ENCODE data around the gene GPR68. TPM values are rescaled to one million over a fixed set of nuclear protein-coding genes. Genes with fewer than 3 reads are reported as not detected.

The GPR68 gene
- total RNA-seq, 1 experiment from 2014 or later: 0.28 TPM

DNA sequence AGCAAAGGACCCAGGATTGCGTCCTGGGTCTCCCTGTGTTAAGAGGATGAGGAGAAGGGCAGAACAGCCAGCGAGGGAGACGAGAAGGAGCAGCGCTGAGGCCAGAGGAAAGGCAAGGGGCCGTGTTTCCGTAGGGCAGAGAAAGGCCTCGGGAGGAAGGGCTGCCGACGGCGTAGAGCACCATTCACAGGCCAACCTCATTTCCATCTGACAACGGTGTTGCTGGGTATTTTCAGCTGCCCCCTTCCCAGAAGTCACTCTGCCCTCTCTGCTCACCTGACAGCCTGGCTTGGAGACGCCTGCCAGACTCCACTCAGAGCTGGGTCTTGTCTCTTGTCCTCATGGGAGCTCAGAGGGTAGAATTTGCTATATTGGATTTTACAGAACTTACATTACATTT lies 51.4 kb downstream of the GPR68 start:
- no peak for DNase-seq (ENCODE audit: low read depth, low spot score)
- TF ChIP-seq, protein P1, sequence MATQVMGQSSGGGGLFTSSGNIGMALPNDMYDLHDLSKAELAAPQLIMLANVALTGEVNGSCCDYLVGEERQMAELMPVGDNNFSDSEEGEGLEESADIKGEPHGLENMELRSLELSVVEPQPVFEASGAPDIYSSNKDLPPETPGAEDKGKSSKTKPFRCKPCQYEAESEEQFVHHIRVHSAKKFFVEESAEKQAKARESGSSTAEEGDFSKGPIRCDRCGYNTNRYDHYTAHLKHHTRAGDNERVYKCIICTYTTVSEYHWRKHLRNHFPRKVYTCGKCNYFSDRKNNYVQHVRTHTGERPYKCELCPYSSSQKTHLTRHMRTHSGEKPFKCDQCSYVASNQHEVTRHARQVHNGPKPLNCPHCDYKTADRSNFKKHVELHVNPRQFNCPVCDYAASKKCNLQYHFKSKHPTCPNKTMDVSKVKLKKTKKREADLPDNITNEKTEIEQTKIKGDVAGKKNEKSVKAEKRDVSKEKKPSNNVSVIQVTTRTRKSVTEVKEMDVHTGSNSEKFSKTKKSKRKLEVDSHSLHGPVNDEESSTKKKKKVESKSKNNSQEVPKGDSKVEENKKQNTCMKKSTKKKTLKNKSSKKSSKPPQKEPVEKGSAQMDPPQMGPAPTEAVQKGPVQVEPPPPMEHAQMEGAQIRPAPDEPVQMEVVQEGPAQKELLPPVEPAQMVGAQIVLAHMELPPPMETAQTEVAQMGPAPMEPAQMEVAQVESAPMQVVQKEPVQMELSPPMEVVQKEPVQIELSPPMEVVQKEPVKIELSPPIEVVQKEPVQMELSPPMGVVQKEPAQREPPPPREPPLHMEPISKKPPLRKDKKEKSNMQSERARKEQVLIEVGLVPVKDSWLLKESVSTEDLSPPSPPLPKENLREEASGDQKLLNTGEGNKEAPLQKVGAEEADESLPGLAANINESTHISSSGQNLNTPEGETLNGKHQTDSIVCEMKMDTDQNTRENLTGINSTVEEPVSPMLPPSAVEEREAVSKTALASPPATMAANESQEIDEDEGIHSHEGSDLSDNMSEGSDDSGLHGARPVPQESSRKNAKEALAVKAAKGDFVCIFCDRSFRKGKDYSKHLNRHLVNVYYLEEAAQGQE (IDR thresholded peaks at IDR 0.05; ENCODE audit: insufficient read depth in 1 of 2, low read depth in 2 of 2, low read length in 1 of 2): no peak
- intact Hi-C loops (cut with micrococcal nuclease; ENCODE audit: unreplicated experiment) (no loop called here), in situ Hi-C loops (cut with HindIII; ENCODE audit: low pct_unique_long_range_greater_than_20kb, low sequenced_read_pairs) (no loop called here)
- Histone ChIP-seq H3K4me3 (ENCODE audit: low read depth in 2 of 2, low read length in 2 of 2) (no peak overlapping the region), H3K9me3 (ENCODE audit: control insufficient read depth, insufficient read depth, low read depth, low read length) (no peaks in the 10 kb centered on the region), H3K36me3 (ENCODE audit: control insufficient read depth, insufficient read depth, low read length) (no peaks in the 10 kb centered on the region), H3K4me1 (ENCODE audit: control insufficient read depth, insufficient read depth, low read length) (no peaks in the 10 kb centered on the region), H3K27me3 (ENCODE audit: control insufficient read depth, insufficient read depth, low read length) (no peaks in the 10 kb centered on the region), H3K27ac (ENCODE audit: low read length) (no peak overlapping the region)
- no TSS peak for BruUV-seq (replicated peaks)
- no peak for ATAC-seq
- ChIA-PET POLR2A (interaction anchor here (0.5 kb wide), 1 partner anchor 30 kb away, joined by 4 read pairs; no protein-coding TSS in a partner anchor), CTCF (no interaction called here)

DNA sequence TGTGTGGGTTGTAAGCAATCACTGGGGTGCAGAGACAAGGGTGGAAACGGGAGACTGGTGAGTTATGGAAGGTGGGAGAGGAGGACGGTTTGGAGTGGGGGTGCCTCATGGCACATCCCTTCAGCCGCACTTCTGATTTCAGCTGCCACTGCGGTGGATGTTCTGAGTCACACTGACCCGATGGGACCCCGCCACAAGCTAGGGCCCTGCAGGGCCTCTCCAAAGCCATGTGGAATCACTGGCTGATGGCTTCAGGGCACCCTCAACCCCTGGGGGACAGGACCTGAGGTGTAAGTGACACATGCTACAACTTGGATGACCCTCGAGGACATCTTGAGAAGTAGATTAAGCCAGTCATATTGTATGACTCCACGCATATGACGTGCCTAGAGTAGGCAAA lies 53.7 kb downstream of the GPR68 start:
- no TSS peak for BruUV-seq (replicated peaks)
- CTCF ChIA-PET: no interaction called here
- TF ChIP-seq SIN3A (IDR thresholded peaks at IDR 0.05; ENCODE audit: borderline replicate concordance, insufficient read depth, low read depth, low read length) (no peak), POLR2AphosphoS5 (IDR thresholded peaks at IDR 0.05; ENCODE audit: low read depth, low read length) (no peak)
- TF ChIP-seq, protein P2, sequence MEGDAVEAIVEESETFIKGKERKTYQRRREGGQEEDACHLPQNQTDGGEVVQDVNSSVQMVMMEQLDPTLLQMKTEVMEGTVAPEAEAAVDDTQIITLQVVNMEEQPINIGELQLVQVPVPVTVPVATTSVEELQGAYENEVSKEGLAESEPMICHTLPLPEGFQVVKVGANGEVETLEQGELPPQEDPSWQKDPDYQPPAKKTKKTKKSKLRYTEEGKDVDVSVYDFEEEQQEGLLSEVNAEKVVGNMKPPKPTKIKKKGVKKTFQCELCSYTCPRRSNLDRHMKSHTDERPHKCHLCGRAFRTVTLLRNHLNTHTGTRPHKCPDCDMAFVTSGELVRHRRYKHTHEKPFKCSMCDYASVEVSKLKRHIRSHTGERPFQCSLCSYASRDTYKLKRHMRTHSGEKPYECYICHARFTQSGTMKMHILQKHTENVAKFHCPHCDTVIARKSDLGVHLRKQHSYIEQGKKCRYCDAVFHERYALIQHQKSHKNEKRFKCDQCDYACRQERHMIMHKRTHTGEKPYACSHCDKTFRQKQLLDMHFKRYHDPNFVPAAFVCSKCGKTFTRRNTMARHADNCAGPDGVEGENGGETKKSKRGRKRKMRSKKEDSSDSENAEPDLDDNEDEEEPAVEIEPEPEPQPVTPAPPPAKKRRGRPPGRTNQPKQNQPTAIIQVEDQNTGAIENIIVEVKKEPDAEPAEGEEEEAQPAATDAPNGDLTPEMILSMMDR (IDR thresholded peaks at IDR 0.05): no peak
- TF ChIP-seq, protein P1 (IDR thresholded peaks at IDR 0.05; ENCODE audit: insufficient read depth in 1 of 2, low read depth in 2 of 2, low read length in 1 of 2): no peak
- Histone ChIP-seq H3K4me1 (ENCODE audit: control insufficient read depth, insufficient read depth, low read length) (no peaks in the 10 kb centered on the region), H3K9me3 (ENCODE audit: control insufficient read depth, insufficient read depth, low read depth, low read length) (no peaks in the 10 kb centered on the region), H3K27ac (ENCODE audit: low read length) (no peak overlapping the region), H3K36me3 (ENCODE audit: control insufficient read depth, insufficient read depth, low read length) (no peaks in the 10 kb centered on the region), H3K4me3 (ENCODE audit: low read depth in 2 of 2, low read length in 2 of 2) (no peak overlapping the region), H3K27me3 (ENCODE audit: control insufficient read depth, insufficient read depth, low read length) (no peaks in the 10 kb centered on the region)
- no peak for ATAC-seq
- intact Hi-C loops (cut with micrococcal nuclease; ENCODE audit: unreplicated experiment): no loop called here
- in situ Hi-C loops (cut with HindIII; ENCODE audit: low pct_unique_long_range_greater_than_20kb, low sequenced_read_pairs): no loop called here
- no peak for DNase-seq (ENCODE audit: low read depth, low spot score)
- POLR2A ChIA-PET: no interaction called here

All from Panc1 (cell line).